ENCODE data around the gene SURF4. TPM values are rescaled to one million over a fixed set of nuclear protein-coding genes. Genes with fewer than 3 reads are reported as not detected.

SURF4 gene
- total and polyA plus RNA-seq, 2 of the 13 experiments (the other 11 are each of a cell fraction or from before 2014, with no cell fraction given) = 220 to 265 TPM

DNA sequence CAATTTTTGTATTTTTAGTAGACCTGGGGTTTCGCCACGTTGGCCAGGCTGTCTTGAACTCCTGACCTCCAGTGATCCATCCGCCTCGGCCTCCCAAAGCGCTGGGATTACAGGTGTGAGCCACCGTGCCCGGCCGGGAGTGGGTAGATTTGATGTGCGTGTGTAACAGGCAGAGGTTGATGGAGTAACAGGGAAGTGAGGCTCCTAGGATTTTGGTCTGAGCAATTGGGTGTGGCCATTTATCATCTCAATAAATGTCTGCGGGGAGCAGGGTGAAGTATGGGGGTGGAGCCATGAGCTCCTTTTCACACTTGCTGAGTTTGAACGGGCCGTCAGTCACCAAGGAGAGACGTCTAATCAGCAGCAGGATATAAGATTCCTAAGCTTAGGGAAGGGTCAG, 43.1 kb upstream of the SURF4 start:
- no peak for FAIRE-seq
- Histone ChIP-seq H2AFZ (ENCODE audit: low read length) (no peak overlapping the region), H3K9me3 (ENCODE audit: low read length) (no peaks in the 10 kb centered on the region), H3K9ac (ENCODE audit: insufficient read depth, low read depth, low read length) (peak overlapping the region; percentile 88), H4K20me1 (ENCODE audit: insufficient read depth, low read length) (no peaks in the 10 kb centered on the region), H3K79me2 (ENCODE audit: insufficient read depth, low read length) (peaks cover 30% of the 10 kb centered on the region), H3K4me3 (replicated peaks in 1 of 3; ENCODE audit: insufficient read depth in 1 of 3, low read depth in 2 of 3, low read length in 3 of 3) (peak overlapping the region; percentile 71 to 89 (median 84)), H3K4me1 (ENCODE audit: insufficient read depth, low read length) (peaks cover 78% of the 10 kb centered on the region), H3K27me3 (ENCODE audit: control insufficient read depth in 1 of 2, insufficient read depth in 2 of 2, low read length in 2 of 2) (no peaks in the 10 kb centered on the region; a peak in 1 of 5 replicates), H3K4me2 (ENCODE audit: low read depth, low read length) (peak overlapping the region; percentile 86), H3K27ac (ENCODE audit: extremely low read length, insufficient read depth, low read length) (peak overlapping the region; percentile 95), H3K36me3 (replicated peaks in 1 of 2; ENCODE audit: control insufficient read depth in 1 of 2, insufficient read depth in 2 of 2, low read length in 2 of 2) (peaks cover 5 to 21% of the 10 kb centered on the region in 2 experiments; a peak in 3 of 5 replicates)
- ChIA-PET POLR2A (interaction anchor here (1.3 to 2.9 kb wide), 4 partner anchors 30 to 71 kb away, joined by 4 to 19 read pairs (median 4); partner anchors contain the start of genes CACFD1, MED22, RPL7A and SLC2A6), CTCF (ENCODE audit: low intra/inter-chr PET ratio, low total read pairs) (no interaction called here)
- ATAC-seq = no peak
- BruUV-seq (replicated peaks) = no TSS peak
- DNase-seq (ENCODE audit: low spot score) = no peak
- 0 out of 2 replicates have a peak, but pooled peaks have one; percentile 21 for TF ChIP-seq ZBTB7A (CRISPR knock-in tag; IDR thresholded peaks at IDR 0.05)
- peak; percentile 63 for TF ChIP-seq ZNF460 (CRISPR knock-in tag; IDR thresholded peaks at IDR 0.05; ENCODE audit: borderline replicate concordance)
- TF ChIP-seq, protein P1, sequence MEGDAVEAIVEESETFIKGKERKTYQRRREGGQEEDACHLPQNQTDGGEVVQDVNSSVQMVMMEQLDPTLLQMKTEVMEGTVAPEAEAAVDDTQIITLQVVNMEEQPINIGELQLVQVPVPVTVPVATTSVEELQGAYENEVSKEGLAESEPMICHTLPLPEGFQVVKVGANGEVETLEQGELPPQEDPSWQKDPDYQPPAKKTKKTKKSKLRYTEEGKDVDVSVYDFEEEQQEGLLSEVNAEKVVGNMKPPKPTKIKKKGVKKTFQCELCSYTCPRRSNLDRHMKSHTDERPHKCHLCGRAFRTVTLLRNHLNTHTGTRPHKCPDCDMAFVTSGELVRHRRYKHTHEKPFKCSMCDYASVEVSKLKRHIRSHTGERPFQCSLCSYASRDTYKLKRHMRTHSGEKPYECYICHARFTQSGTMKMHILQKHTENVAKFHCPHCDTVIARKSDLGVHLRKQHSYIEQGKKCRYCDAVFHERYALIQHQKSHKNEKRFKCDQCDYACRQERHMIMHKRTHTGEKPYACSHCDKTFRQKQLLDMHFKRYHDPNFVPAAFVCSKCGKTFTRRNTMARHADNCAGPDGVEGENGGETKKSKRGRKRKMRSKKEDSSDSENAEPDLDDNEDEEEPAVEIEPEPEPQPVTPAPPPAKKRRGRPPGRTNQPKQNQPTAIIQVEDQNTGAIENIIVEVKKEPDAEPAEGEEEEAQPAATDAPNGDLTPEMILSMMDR (CRISPR knock-in tag; IDR thresholded peaks at IDR 0.05) = no peak
- in situ Hi-C loops (cut with HindIII; ENCODE audit: extremely low pct_ligation_motif_present, low pct_unique_long_range_greater_than_20kb) (no loop called here), intact Hi-C loops (cut with micrococcal nuclease; ENCODE audit: unreplicated experiment) (no loop called here)
- WGBS (ENCODE audit: low lambda C conversion rate) = 38% methylated on average over 13 of the region's 13 CpGs

DNA sequence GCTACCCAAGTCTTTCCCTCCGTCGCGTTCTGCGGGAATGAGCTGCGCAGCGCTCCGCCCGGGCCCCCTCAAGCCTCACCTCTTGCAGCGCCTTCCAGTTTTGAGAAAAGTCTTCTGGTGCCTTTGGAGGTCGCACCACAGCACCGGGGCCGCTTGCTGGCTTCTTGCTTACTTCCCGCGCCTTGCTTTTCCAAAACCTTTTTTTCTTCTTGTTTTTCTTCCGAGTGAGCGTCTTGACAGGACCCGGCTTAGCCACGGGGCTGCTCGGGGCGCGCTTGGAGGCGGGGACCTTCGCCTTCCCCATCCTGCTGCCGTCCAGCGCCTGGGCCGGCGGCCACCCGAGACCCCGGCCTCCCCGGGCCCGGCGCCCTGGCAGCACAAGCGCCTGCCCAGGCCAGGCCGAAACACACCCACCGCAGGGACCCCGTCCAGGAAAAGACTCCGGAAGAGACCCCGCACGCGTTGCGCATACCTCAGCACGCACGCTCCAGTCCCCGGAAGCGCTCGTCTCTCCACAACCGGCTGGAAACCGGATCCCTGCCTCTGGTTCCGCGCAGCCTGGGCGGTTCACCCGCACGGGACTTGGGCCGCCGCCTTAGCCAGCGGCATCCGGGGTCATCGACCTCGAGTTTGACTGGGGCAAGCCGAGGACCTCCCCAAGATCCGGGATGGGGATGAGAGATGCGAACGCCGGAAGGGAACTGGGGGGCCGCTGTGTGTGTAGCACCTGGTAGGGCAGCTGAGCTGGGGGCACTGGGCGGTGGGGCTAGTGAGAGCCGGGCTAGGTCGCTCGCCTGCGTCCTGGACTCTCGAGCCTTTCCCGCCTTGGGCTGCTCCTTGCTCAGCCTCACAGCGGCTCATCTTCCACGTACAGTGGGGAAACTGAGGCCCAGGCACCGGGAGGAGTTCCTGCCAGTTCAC, 41.9 kb upstream of the SURF4 start, which contains the start of gene REXO4:
Gene REXO4, minus strand, starts transcription at position 470 of the 921 bp plus-strand sequence. Its CDS starts 166 bp downstream, at position 304.
- Histone ChIP-seq H3K79me2 (ENCODE audit: insufficient read depth, low read length) (peaks cover 36% of the 10 kb centered on the region), H3K9ac (ENCODE audit: insufficient read depth, low read depth, low read length) (peak within 1 kb of the TSS; percentile 88), H3K9me3 (ENCODE audit: low read length) (no peaks in the 10 kb centered on the region), H3K4me2 (ENCODE audit: low read depth, low read length) (peak within 1 kb of the TSS; percentile 86), H3K27me3 (ENCODE audit: control insufficient read depth in 1 of 2, insufficient read depth in 2 of 2, low read length in 2 of 2) (no peaks in the 10 kb centered on the region; a peak in 1 of 5 replicates), H3K4me3 (replicated peaks in 1 of 3; ENCODE audit: insufficient read depth in 1 of 3, low read depth in 2 of 3, low read length in 3 of 3) (peak within 1 kb of the TSS; percentile 71 to 89 (median 84)), H3K36me3 (replicated peaks in 1 of 2; ENCODE audit: control insufficient read depth in 1 of 2, insufficient read depth in 2 of 2, low read length in 2 of 2) (peaks cover 11 to 29% of the 10 kb centered on the region in 2 experiments; a peak in 4 of 5 replicates), H3K4me1 (ENCODE audit: insufficient read depth, low read length) (peaks cover 70% of the 10 kb centered on the region), H2AFZ (ENCODE audit: low read length) (no peak within 1 kb of the TSS), H4K20me1 (ENCODE audit: insufficient read depth, low read length) (no peaks in the 10 kb centered on the region), H3K27ac (ENCODE audit: extremely low read length, insufficient read depth, low read length) (peak within 1 kb of the TSS; percentile 95)
- WGBS (ENCODE audit: low lambda C conversion rate) = under 1% methylated on average over 49 of the region's 75 CpGs
- intact Hi-C loops (cut with micrococcal nuclease; ENCODE audit: unreplicated experiment) (no loop called here), in situ Hi-C loops (cut with HindIII; ENCODE audit: extremely low pct_ligation_motif_present, low pct_unique_long_range_greater_than_20kb) (no loop called here)
- ATAC-seq = peak; percentile 87
- CTCF ChIA-PET (ENCODE audit: low intra/inter-chr PET ratio, low total read pairs) = no interaction called here
- POLR2A ChIA-PET = interaction anchor here (1.3 to 2.9 kb wide), 5 partner anchors 20 to 70 kb away, joined by 3 to 19 read pairs (median 4); partner anchors contain the start of genes CACFD1, MED22, RPL7A and SLC2A6
- DNase-seq (ENCODE audit: low spot score) = peak; percentile 88
- BruUV-seq (replicated peaks) = TSS peak; percentile 79
- peak; percentile 71 for FAIRE-seq
- TF ChIP-seq, protein P2, sequence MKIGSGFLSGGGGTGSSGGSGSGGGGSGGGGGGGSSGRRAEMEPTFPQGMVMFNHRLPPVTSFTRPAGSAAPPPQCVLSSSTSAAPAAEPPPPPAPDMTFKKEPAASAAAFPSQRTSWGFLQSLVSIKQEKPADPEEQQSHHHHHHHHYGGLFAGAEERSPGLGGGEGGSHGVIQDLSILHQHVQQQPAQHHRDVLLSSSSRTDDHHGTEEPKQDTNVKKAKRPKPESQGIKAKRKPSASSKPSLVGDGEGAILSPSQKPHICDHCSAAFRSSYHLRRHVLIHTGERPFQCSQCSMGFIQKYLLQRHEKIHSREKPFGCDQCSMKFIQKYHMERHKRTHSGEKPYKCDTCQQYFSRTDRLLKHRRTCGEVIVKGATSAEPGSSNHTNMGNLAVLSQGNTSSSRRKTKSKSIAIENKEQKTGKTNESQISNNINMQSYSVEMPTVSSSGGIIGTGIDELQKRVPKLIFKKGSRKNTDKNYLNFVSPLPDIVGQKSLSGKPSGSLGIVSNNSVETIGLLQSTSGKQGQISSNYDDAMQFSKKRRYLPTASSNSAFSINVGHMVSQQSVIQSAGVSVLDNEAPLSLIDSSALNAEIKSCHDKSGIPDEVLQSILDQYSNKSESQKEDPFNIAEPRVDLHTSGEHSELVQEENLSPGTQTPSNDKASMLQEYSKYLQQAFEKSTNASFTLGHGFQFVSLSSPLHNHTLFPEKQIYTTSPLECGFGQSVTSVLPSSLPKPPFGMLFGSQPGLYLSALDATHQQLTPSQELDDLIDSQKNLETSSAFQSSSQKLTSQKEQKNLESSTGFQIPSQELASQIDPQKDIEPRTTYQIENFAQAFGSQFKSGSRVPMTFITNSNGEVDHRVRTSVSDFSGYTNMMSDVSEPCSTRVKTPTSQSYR (CRISPR knock-in tag; IDR thresholded peaks at IDR 0.05; ENCODE audit: borderline replicate concordance) = no peak; the same call in 1 of the 2 replicates
- TF ChIP-seq KAT8 (CRISPR knock-in tag; IDR thresholded peaks at IDR 0.05) (peak; percentile 99), ZNF790 (CRISPR knock-in tag; IDR thresholded peaks at IDR 0.05; ENCODE audit: borderline replicate concordance) (no peak), KLF16 (CRISPR knock-in tag; IDR thresholded peaks at IDR 0.05) (peak in 1 of 2 experiments; percentile 95; a peak in 2 of 4 replicates)
- TF ChIP-seq, protein P3, sequence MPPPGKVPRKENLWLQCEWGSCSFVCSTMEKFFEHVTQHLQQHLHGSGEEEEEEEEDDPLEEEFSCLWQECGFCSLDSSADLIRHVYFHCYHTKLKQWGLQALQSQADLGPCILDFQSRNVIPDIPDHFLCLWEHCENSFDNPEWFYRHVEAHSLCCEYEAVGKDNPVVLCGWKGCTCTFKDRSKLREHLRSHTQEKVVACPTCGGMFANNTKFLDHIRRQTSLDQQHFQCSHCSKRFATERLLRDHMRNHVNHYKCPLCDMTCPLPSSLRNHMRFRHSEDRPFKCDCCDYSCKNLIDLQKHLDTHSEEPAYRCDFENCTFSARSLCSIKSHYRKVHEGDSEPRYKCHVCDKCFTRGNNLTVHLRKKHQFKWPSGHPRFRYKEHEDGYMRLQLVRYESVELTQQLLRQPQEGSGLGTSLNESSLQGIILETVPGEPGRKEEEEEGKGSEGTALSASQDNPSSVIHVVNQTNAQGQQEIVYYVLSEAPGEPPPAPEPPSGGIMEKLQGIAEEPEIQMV (CRISPR knock-in tag; IDR thresholded peaks at IDR 0.05; ENCODE audit: low read depth) = 0 out of 2 replicates have a peak, but pooled peaks have one; percentile 37
